Natural killer cell (primary cell): ENCODE measurements around the gene PCSK5. TPM values are rescaled to one million over a fixed set of nuclear protein-coding genes. Genes with fewer than 3 reads are reported as not detected.

Experiments
- ATAC-seq, 3 donors: fragments of 150-1000 bp in 2 of 3; fragments of 200-7000 bp in 1 of 3; cut with Tn5 transposase; 1 replicate in 1 of 3; 2 replicates in 2 of 3; pipeline ENCODE4 v1.10.0; 2021; ENCODE audit warnings: mild to moderate bottlenecking in 2 of 3, moderate library complexity in 2 of 3
- DNase-seq, 2 donors: peaks; one replicate each; pipeline versions ENCODE4 v3.0.0 to v3.0.0-alpha.2; 2013 to 2021; ENCODE audit warnings: mixed read lengths in 1 of 2
- H3K27ac ChIP-seq: one replicate; pipeline ENCODE4 v1.5.1; 2013; ENCODE audit warnings: mild to moderate bottlenecking, low read length
- H3K27me3 ChIP-seq: one replicate; pipeline ENCODE4 v1.6.1; 2013; ENCODE audit warnings: low read length; ENCODE audit not compliant: control insufficient read depth, insufficient read depth
- H3K36me3 ChIP-seq: one replicate; pipeline ENCODE4 v1.6.1; 2013; ENCODE audit warnings: low read length; ENCODE audit not compliant: control insufficient read depth, insufficient read depth
- H3K4me1 ChIP-seq: one replicate; pipeline ENCODE4 v1.6.1; 2013; ENCODE audit warnings: low read length; ENCODE audit not compliant: control insufficient read depth, insufficient read depth
- H3K4me3 ChIP-seq: one replicate; pipeline ENCODE4 v1.5.1; 2013; ENCODE audit warnings: low read length
- H3K9me3 ChIP-seq: one replicate; pipeline ENCODE4 v1.6.1; 2013; ENCODE audit warnings: low read length; ENCODE audit not compliant: control insufficient read depth, insufficient read depth
- H3K27ac Mint-ChIP-seq, 2 donors: one replicate each; pipeline ENCODE4 v1.8.0; 2022; ENCODE audit warnings: mild to moderate bottlenecking in 2 of 2, mixed read lengths in 2 of 2, moderate library complexity in 1 of 2
- H3K27me3 Mint-ChIP-seq, 2 donors: one replicate each; pipeline ENCODE4 v1.8.0; 2022; ENCODE audit warnings: low read depth in 2 of 2, mixed read lengths in 2 of 2
- H3K36me3 Mint-ChIP-seq: one replicate; pipeline ENCODE4 v1.8.0; 2022; ENCODE audit warnings: mixed read lengths
- H3K4me1 Mint-ChIP-seq, 2 donors: one replicate each; pipeline ENCODE4 v1.8.0; 2022; ENCODE audit warnings: mixed read lengths in 2 of 2
- H3K4me3 Mint-ChIP-seq: one replicate; pipeline ENCODE4 v1.8.0; 2022; ENCODE audit warnings: mild to moderate bottlenecking, moderate library complexity, mixed read lengths
- H3K9me3 Mint-ChIP-seq, 2 donors: one replicate each; pipeline ENCODE4 v1.8.0; 2022; ENCODE audit warnings: mixed read lengths in 2 of 2
- WGBS: methylation state at CpG from one replicate; pipeline ENCODE4 v1.1.7; 2013; ENCODE audit warnings: missing lambda C conversion rate; ENCODE audit not compliant: insufficient coverage; 5-methylcytosine and 5-hydroxymethylcytosine counted together
- intact Hi-C: fragments of 100-400 bp; cut with micrococcal nuclease; formaldehyde crosslinking; loops from one replicate; pipeline ENCODE4 v1.14.2; 2022
- total RNA-seq, 4 donors: library from RNA; stranded (reverse); fragments of 120-200 nt in 1 of 4; gene quantifications; one replicate each; pipeline versions ENCODE4 v1.2.3 to v1.2.4, GENCODE V29; 2013 to 2022
- TF ChIP-seq, protein P1 (sequence below): fragments of 200-600 bp; IDR thresholded peaks from one replicate; pipeline ENCODE4 v1.8.0; 2022; ENCODE audit warnings: antibody characterized with exemption

The PCSK5 gene
- total RNA-seq, 3 donors from 2014 or later (not counting 1 experiment from before 2014, with no cell fraction given): 2.4 to 13.2 (median 5.7) TPM

GRCh38 chr9:75910731-75911130, 20.3 kb downstream of the PCSK5 start:
- WGBS: 86% methylated on average over 4 of the region's 4 CpGs
- H3K4me1 Mint-ChIP-seq: peaks cover 0 to 4% of the 10 kb centered on the region in 2 donors

DNA sequence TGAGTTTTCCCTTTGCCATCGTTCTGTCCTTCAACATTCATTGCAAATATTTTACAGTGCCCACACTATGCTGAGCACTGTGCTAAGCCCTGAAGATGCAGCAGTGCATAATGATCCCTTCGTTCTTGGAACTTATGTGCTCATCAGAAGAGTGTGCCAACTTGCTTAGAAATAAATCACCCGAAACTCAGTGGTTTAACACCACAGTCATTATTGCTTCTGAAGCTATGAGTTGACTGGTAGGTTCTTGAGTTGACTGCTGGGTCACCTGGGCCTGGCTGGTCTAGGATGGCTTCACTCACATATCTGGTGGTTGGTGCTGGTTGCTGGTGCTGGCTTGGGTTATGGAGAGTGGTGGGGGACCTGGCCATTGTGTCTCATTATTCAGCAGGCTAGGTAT, 20.9 kb downstream of the PCSK5 start:
- TF ChIP-seq, protein P1, sequence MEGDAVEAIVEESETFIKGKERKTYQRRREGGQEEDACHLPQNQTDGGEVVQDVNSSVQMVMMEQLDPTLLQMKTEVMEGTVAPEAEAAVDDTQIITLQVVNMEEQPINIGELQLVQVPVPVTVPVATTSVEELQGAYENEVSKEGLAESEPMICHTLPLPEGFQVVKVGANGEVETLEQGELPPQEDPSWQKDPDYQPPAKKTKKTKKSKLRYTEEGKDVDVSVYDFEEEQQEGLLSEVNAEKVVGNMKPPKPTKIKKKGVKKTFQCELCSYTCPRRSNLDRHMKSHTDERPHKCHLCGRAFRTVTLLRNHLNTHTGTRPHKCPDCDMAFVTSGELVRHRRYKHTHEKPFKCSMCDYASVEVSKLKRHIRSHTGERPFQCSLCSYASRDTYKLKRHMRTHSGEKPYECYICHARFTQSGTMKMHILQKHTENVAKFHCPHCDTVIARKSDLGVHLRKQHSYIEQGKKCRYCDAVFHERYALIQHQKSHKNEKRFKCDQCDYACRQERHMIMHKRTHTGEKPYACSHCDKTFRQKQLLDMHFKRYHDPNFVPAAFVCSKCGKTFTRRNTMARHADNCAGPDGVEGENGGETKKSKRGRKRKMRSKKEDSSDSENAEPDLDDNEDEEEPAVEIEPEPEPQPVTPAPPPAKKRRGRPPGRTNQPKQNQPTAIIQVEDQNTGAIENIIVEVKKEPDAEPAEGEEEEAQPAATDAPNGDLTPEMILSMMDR: no peak
- Histone ChIP-seq H3K36me3 (no peaks in the 10 kb centered on the region), H3K9me3 (no peaks in the 10 kb centered on the region), H3K4me1 (no peaks in the 10 kb centered on the region), H3K27ac (no peak overlapping the region), H3K27me3 (no peaks in the 10 kb centered on the region), H3K4me3 (no peak overlapping the region)
- Mint-ChIP-seq H3K4me1 (peaks cover 0 to 4% of the 10 kb centered on the region in 2 donors), H3K4me3 (no peak overlapping the region), H3K9me3 (no peaks in the 10 kb centered on the region), H3K27me3 (peaks cover 0 to 5% of the 10 kb centered on the region in 2 donors), H3K36me3 (no peaks in the 10 kb centered on the region), H3K27ac (no peak overlapping the region)
- 81% methylated on average over 3 of the region's 3 CpGs for WGBS
- intact Hi-C loops: no loop called here
- ATAC-seq (no peak), DNase-seq (no peak)

More at GRCh38 chr9:75910731-75911130, 20.3 kb downstream of the PCSK5 start:
- H3K9me3 Mint-ChIP-seq: no peaks in the 10 kb centered on the region
- no peaks in the 10 kb centered on the region for H3K36me3 Mint-ChIP-seq
- peaks cover 0 to 3% of the 10 kb centered on the region in 2 donors for H3K27me3 Mint-ChIP-seq
- Histone ChIP-seq H3K9me3 (no peaks in the 10 kb centered on the region), H3K36me3 (no peaks in the 10 kb centered on the region), H3K4me3 (no peak overlapping the region), H3K27ac (no peak overlapping the region), H3K27me3 (no peaks in the 10 kb centered on the region), H3K4me1 (no peaks in the 10 kb centered on the region)
- DNase-seq: no peak
- ATAC-seq: no peak
- H3K4me3 Mint-ChIP-seq: no peak overlapping the region
- H3K27ac Mint-ChIP-seq: no peak overlapping the region
- intact Hi-C loops: no loop called here
- TF ChIP-seq, protein P1: no peak

- Histone ChIP-seq H3K36me3 (no peaks in the 10 kb centered on the region), H3K4me3 (no peak overlapping the region), H3K27ac (no peak overlapping the region), H3K9me3 (no peaks in the 10 kb centered on the region), H3K4me1 (no peaks in the 10 kb centered on the region), H3K27me3 (no peaks in the 10 kb centered on the region)
- no peak for ATAC-seq
- TF ChIP-seq, protein P1: no peak
- intact Hi-C loops: no loop called here
- 100% methylated on average over 1 of the region's 3 CpGs for WGBS
- Mint-ChIP-seq H3K9me3 (no peaks in the 10 kb centered on the region), H3K27ac (no peak overlapping the region), H3K36me3 (no peaks in the 10 kb centered on the region), H3K4me3 (no peak overlapping the region), H3K4me1 (peaks cover 0 to 4% of the 10 kb centered on the region in 2 donors), H3K27me3 (peaks cover 0 to 6% of the 10 kb centered on the region in 2 donors)
- DNase-seq: no peak
Measured at GRCh38 chr9:75912951-75913350, 22.5 kb downstream of the PCSK5 start.

- no peak for ATAC-seq
- no peak overlapping the region for H3K4me3 Mint-ChIP-seq
Measured at GRCh38 chr9:75914002-75914401, 23.5 kb downstream of the PCSK5 start.

More at GRCh38 chr9:75914002-75914401, 23.5 kb downstream of the PCSK5 start:
- no peaks in the 10 kb centered on the region for H3K4me1 ChIP-seq
- intact Hi-C loops: no loop called here
- H3K27me3 Mint-ChIP-seq: peaks cover 0 to 6% of the 10 kb centered on the region in 2 donors
- H3K36me3 ChIP-seq: no peaks in the 10 kb centered on the region
- no peak for DNase-seq
- no peak overlapping the region for H3K4me3 ChIP-seq
- H3K27ac ChIP-seq: no peak overlapping the region
- TF ChIP-seq, protein P1: no peak
- WGBS: 77% methylated on average over 3 of the region's 4 CpGs
- H3K9me3 Mint-ChIP-seq: no peaks in the 10 kb centered on the region
- no peaks in the 10 kb centered on the region for H3K36me3 Mint-ChIP-seq
- no peaks in the 10 kb centered on the region for H3K9me3 ChIP-seq
- H3K27me3 ChIP-seq: no peaks in the 10 kb centered on the region
- no peak overlapping the region for H3K27ac Mint-ChIP-seq
- peaks cover 0 to 4% of the 10 kb centered on the region in 2 donors for H3K4me1 Mint-ChIP-seq
